Measurements from ENCODE around the gene RANGRF.

The RANGRF gene

GRCh38 chr17:8339540-8339939 is 51.1 kb downstream of the RANGRF start, which contains the start of gene ODF4:
Gene ODF4, plus strand, starts transcription at chr17:8339840. Its CDS starts 212 bp downstream, at chr17:8340052.
- Histone ChIP-seq H3K4me1 (ENCODE audit: control insufficient read depth, low read depth, low read length) (peaks cover 17% of the 10 kb centered on the region), H3K27me3 (ENCODE audit: control insufficient read depth, insufficient read depth, low read length) (no peaks in the 10 kb centered on the region), H3K9me3 (ENCODE audit: control insufficient read depth, low read depth, low read length) (no peaks in the 10 kb centered on the region), H3K36me3 (ENCODE audit: control insufficient read depth, low read depth, low read length) (no peaks in the 10 kb centered on the region), H3K27ac (ENCODE audit: low read length) (no peak within 1 kb of the TSS), H3K9ac (ENCODE audit: low read length) (no peak within 1 kb of the TSS), H3K4me3 (ENCODE audit: low read length) (no peak within 1 kb of the TSS)
